ENCODE data around the gene GEMIN2.
"Not testable (repeated sequence)": the region's sequence is repeated elsewhere in the genome, so short reads cannot be mapped to it uniquely, and the experiment has no call there.

The GEMIN2 gene

DNA sequence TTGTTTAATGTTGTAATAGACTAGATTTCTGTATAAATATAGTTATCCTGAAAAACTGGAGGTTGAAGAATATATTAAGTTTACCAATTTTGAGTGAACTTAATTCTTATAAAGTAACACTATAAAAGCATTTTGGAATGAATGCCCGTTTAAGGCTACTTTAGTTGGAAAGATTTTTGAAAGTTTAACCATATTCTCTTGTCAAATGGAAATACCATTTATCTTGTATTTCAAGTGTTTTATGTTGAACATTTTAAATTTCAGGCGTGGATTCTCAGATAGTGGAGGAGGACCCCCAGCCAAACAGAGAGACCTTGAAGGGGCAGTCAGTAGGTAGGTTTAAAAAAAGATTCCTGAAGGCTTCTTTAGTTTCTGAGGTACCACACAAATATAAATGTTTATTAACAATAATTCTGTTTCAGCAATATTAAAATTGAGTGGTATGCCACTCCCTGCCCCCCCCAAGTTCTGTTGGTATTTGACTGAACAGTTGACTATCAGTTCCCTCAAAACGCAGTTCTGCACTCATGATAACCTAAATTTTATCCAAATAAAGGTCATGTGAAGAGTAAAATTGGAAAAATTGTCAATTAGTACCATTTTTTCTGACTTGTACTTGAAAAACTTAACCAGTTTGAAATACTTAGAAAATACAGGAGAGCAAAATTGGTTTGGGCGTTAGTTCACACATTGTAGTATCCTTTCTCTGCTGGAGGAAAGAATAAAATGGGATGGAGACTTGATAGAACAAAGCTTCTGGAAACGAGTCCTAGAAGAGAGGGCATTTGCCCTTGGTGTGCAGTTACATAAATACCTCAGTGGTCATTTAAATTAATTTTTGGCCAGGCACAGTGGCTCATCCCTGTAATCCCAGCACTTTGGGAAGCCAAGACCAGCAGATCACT is 62.4 kb downstream of the GEMIN2 start:
- no peak for DNase-seq (ENCODE audit: low read depth)

DNA sequence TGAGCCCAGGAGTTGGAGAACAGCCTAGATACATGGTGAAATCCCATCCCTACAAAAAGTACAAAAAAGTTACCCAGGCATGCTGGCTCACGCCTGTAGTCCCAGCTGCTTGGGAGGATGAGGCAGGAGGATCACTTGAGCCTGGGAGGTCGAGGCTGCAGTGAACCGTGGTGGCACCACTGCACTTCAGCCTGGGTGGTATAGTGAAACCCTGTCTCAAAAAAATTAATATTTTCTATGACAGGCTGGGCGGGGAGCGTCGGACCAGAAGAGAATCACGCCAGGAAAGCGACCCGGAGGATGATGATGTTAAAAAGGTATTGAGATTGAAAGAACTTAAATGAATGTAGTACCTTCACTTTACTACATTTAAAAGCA is 63.0 kb downstream of the GEMIN2 start:
- DNase-seq (ENCODE audit: low read depth), result no peak

DNA sequence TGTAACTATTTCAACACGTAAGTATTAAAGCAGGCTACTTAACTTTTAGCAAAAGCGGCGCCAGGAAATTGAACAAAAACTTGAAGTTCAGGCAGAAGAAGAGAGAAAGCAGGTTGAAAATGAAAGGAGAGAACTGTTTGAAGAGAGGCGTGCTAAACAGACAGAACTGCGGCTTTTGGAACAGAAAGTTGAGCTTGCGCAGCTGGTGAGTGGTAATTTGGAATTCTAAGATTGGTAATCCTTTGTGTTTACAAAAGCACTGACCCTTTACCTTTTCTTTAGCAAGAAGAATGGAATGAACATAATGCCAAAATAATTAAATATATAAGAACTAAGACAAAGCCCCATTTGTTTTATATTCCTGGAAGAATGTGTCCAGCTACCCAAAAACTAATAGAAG is 64.9 kb downstream of the GEMIN2 start:
- no peak for DNase-seq (ENCODE audit: low read depth)

DNA sequence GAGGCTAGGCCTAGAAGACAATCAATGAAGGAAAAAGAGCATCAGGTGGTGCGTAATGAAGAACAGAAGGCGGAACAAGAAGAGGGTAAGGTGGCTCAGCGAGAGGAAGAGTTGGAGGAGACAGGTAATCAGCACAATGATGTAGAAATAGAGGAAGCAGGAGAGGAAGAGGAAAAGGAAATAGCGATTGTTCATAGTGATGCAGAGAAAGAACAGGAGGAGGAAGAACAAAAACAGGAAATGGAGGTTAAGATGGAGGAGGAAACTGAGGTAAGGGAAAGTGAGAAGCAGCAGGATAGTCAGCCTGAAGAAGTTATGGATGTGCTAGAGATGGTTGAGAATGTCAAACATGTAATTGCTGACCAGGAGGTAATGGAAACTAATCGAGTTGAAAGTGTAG is 66.4 kb downstream of the GEMIN2 start:
- DNase-seq (ENCODE audit: low read depth), result no peak

DNA sequence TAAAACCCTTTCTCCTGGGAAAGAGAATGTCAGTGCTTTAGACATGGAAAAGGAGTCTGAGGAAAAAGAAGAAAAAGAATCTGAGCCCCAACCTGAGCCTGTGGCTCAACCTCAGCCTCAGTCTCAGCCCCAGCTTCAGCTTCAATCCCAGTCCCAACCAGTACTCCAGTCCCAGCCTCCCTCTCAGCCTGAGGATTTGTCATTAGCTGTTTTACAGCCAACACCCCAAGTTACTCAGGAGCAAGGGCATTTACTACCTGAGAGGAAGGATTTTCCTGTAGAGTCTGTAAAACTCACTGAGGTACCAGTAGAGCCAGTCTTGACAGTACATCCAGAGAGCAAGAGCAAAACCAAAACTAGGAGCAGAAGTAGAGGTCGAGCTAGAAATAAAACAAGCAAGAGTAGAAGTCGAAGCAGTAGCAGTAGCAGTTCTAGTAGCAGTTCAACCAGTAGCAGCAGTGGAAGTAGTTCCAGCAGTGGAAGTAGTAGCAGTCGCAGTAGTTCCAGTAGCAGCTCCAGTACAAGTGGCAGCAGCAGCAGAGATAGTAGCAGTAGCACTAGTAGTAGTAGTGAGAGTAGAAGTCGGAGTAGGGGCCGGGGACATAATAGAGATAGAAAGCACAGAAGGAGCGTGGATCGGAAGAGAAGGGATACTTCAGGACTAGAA is 67.0 kb downstream of the GEMIN2 start:
- DNase-seq (ENCODE audit: low read depth), result no peak

DNA sequence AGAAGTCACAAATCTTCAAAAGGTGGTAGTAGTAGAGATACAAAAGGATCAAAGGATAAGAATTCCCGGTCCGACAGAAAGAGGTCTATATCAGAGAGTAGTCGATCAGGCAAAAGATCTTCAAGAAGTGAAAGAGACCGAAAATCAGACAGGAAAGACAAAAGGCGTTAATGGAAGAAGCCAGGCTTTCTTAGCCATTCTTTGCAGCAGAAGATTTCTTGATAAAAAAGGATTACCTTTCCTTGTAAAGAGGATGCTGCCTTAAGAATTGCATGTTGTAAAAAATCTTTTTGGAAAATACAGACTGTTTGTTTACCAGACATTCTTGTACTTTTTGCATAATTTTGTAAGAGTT is 67.5 kb downstream of the GEMIN2 start:
- no peak for DNase-seq (ENCODE audit: low read depth)

DNA sequence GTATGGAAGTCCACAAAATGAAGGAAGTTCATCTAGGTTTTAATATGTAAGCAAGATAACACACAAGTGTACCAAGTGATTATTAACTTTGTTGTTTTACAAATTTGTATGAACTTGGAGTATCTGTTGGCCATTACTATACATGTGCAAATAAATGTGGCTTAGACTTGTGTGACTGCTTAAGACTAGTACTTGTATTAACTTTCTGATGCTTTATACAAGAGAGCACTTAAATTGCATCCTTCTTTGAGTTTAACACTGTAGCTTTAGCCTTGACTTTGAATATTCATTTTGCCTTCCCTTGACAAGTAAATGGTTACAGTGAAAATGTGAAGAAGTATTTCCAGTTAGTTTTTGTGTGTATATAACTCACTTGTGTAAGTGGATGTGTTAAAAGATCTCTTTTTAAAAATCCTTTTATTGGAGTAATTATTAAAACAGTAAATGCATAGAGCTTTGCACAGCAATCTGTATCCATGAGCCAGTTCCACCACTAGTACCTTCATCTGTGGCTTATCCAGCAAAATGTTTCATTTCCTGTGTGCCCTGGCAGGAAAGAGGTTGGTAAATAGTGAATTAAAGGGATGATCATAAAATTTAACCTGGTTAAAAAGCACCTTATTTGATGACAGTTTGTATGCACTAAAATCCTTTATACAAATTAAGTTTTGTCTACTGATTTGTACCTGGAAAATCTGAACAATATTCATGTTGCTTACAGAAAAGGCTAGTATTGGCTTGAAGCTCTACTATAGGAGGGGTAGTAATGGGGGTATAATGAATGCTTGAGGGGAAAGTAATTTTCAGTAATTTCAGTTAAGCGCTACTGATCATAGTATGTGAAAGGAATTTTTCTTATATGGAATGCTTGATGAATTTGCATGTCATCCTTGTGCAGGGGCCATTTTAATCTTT is 68.9 kb downstream of the GEMIN2 start:
- no peak for DNase-seq (ENCODE audit: low read depth)

DNA sequence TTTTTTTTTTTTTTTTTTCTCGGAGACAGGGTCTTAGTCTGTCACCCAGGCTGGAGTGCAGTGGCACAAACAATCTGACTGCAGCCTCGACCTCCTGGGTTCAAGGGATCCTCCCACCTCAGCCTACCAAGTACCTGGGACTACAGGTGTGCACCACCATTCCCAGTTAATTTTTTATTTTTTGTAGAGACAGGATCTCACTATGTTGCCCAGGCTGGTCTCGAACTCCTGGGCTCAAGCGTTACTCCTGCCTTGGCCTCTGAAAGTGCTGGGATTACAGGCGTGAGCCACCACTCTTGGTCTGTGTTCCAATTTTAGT is 69.5 kb downstream of the GEMIN2 start:
- DNase-seq (ENCODE audit: low read depth), result not testable (repeated sequence)

DNA sequence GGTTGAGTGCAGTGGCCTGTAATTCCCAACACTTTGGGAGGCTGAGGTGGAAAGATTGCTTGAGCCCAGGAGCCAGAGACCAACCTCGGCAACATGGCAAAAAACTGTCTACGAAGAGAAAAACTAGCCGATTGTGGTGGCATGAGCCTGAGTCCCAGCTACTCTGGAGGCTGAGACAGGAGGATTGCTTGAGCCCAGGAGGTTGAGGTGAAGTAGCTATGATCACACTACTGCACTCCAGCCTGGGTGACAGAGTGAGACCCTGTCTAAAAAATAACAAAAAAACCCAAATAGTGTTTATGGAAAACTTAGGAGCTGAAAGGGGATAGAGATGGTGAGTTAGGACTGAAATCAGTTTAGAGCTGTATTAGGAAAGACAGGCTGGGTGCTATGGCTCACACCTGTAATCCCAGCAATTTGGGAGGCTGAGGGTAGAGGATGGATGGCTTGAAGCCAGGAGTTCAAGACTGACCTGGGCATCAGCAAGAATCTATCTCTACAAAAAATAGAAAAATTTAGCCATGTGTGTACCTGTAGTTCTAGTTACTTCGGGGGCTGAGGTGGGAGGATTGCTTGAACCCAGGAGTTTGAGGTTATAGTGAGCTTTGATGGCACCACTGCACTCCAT is 70.6 kb downstream of the GEMIN2 start:
- DNase-seq (ENCODE audit: low read depth), result no peak

DNA sequence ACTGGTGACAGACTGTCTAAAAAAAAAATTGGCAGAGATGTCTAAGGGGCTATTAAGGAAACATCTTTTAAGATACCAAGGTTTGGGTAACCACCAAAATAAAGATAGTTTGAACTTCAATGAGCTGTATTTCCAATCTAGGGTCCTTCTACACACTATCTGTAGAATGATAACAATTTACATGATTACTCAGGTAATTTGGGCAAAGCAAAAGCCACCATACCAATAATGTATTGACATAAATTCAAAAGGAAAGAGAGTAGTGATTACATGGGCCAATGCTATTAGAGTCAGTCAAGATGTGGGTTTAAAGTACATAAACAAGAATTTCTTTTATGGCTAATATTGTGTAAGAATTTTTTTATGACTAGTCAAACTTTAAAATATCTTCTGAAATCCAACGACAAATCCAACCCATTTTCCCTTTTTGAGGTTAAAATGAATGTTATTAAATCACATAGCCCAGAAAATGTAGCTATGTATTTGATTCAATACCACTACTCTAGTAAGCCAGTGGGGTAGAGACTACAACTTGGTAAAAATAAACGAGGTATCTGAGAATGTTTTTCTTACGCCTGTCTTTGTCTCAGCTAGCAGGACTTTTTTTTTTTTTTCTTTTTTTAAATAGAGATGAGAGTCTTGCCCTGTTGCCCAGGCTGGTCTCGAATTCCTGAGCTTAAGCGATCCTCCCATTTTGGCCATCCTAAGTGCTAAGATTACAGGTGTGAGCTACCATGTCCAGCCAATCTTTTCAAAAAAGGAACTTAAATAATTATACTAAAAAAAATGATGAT is 71.3 kb downstream of the GEMIN2 start:
- no peak for DNase-seq (ENCODE audit: low read depth)

Measured in activated gamma-delta T cell treated with anti-CD3 and anti-CD28 coated beads, Interleukin-2, amount 50 U/mL, for 16 hours (primary cell).